GM23338 (cell line): Measurements from ENCODE around the gene GPHN.

Experiments used
- CREB1 ChIP-seq: fragments of 250-450 bp; sonication (Bioruptor Pico); IDR thresholded peaks from 2 replicates; pipeline ENCODE4 v1.5.0; 2020; ENCODE audit warnings: low read depth, mild to moderate bottlenecking, moderate library complexity
- EZH2 ChIP-seq: fragments of 200-600 bp; sonication (generic); IDR thresholded peaks from one replicate; pipeline ENCODE4 v1.8.0; 2017; ENCODE audit warnings: antibody characterized with exemption, mild to moderate bottlenecking, low read depth; ENCODE audit not compliant: unreplicated experiment
- EZH2phosphoT487 ChIP-seq: fragments of 200-600 bp; sonication (generic); IDR thresholded peaks from one replicate; pipeline ENCODE4 v1.8.1; 2018; ENCODE audit warnings: antibody characterized with exemption; ENCODE audit not compliant: unreplicated experiment
- JUNB ChIP-seq: IDR thresholded peaks from one replicate; pipeline ENCODE4 v1.6.1; 2016; ENCODE audit warnings: antibody characterized with exemption; ENCODE audit not compliant: unreplicated experiment
- POLR2AphosphoS5 ChIP-seq: IDR thresholded peaks from 2 replicates; pipeline ENCODE4 v1.6.1; 2016; ENCODE audit warnings: antibody characterized with exemption, low read depth
- REST ChIP-seq: IDR thresholded peaks from one replicate; pipeline ENCODE4 v1.6.1; 2018; ENCODE audit warnings: antibody characterized with exemption; ENCODE audit not compliant: unreplicated experiment
- STAT1 ChIP-seq: IDR thresholded peaks from one replicate; pipeline ENCODE4 v1.6.1; 2016; ENCODE audit warnings: antibody characterized with exemption; ENCODE audit not compliant: unreplicated experiment
- ZNF114 ChIP-seq: fragments of 250-450 bp; sonication (Bioruptor Pico); IDR thresholded peaks from 2 replicates; pipeline ENCODE4 v1.5.0; 2020; ENCODE audit warnings: mild to moderate bottlenecking, moderate library complexity
- ZNF331 ChIP-seq: fragments of 250-450 bp; sonication (Bioruptor Pico); IDR thresholded peaks from 2 replicates; pipeline ENCODE4 v1.5.0; 2020; ENCODE audit warnings: low read depth, mild to moderate bottlenecking, moderate library complexity
- TF ChIP-seq, protein P1 (sequence below), 2 experiments: fragments of 200-600 bp in 1 of 2; sonication (generic) in 1 of 2; conservative IDR thresholded peaks; 2 replicates each; pipeline versions ENCODE4 v1.5.1 to v1.6.1; 2016 to 2017; ENCODE audit warnings: antibody characterized with exemption in 2 of 2, low read depth in 2 of 2, mild to moderate bottlenecking in 2 of 2, moderate library complexity in 1 of 2
- TF ChIP-seq, protein P2 (sequence below): IDR thresholded peaks from 2 replicates; pipeline ENCODE4 v1.6.1; 2016; ENCODE audit warnings: antibody characterized with exemption
- TF ChIP-seq, protein P3 (sequence below): fragments of 250-450 bp; sonication (Bioruptor Pico); IDR thresholded peaks from 2 replicates; pipeline ENCODE4 v1.5.0; 2020; ENCODE audit warnings: mild to moderate bottlenecking, moderate library complexity

- TF ChIP-seq, protein P1, sequence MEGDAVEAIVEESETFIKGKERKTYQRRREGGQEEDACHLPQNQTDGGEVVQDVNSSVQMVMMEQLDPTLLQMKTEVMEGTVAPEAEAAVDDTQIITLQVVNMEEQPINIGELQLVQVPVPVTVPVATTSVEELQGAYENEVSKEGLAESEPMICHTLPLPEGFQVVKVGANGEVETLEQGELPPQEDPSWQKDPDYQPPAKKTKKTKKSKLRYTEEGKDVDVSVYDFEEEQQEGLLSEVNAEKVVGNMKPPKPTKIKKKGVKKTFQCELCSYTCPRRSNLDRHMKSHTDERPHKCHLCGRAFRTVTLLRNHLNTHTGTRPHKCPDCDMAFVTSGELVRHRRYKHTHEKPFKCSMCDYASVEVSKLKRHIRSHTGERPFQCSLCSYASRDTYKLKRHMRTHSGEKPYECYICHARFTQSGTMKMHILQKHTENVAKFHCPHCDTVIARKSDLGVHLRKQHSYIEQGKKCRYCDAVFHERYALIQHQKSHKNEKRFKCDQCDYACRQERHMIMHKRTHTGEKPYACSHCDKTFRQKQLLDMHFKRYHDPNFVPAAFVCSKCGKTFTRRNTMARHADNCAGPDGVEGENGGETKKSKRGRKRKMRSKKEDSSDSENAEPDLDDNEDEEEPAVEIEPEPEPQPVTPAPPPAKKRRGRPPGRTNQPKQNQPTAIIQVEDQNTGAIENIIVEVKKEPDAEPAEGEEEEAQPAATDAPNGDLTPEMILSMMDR (conservative IDR thresholded peaks at IDR 0.05; ENCODE audit: low read depth in 2 of 2), result no peak
- TF ChIP-seq EZH2, result no peak
- TF ChIP-seq POLR2AphosphoS5, result no peak
- no peak for TF ChIP-seq REST
- TF ChIP-seq ZNF114, result no peak
- no peak for TF ChIP-seq EZH2phosphoT487
- TF ChIP-seq, protein P2, sequence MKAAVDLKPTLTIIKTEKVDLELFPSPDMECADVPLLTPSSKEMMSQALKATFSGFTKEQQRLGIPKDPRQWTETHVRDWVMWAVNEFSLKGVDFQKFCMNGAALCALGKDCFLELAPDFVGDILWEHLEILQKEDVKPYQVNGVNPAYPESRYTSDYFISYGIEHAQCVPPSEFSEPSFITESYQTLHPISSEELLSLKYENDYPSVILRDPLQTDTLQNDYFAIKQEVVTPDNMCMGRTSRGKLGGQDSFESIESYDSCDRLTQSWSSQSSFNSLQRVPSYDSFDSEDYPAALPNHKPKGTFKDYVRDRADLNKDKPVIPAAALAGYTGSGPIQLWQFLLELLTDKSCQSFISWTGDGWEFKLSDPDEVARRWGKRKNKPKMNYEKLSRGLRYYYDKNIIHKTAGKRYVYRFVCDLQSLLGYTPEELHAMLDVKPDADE, result no peak
- no peak for TF ChIP-seq JUNB
- TF ChIP-seq CREB1, result no peak
- TF ChIP-seq, protein P3, sequence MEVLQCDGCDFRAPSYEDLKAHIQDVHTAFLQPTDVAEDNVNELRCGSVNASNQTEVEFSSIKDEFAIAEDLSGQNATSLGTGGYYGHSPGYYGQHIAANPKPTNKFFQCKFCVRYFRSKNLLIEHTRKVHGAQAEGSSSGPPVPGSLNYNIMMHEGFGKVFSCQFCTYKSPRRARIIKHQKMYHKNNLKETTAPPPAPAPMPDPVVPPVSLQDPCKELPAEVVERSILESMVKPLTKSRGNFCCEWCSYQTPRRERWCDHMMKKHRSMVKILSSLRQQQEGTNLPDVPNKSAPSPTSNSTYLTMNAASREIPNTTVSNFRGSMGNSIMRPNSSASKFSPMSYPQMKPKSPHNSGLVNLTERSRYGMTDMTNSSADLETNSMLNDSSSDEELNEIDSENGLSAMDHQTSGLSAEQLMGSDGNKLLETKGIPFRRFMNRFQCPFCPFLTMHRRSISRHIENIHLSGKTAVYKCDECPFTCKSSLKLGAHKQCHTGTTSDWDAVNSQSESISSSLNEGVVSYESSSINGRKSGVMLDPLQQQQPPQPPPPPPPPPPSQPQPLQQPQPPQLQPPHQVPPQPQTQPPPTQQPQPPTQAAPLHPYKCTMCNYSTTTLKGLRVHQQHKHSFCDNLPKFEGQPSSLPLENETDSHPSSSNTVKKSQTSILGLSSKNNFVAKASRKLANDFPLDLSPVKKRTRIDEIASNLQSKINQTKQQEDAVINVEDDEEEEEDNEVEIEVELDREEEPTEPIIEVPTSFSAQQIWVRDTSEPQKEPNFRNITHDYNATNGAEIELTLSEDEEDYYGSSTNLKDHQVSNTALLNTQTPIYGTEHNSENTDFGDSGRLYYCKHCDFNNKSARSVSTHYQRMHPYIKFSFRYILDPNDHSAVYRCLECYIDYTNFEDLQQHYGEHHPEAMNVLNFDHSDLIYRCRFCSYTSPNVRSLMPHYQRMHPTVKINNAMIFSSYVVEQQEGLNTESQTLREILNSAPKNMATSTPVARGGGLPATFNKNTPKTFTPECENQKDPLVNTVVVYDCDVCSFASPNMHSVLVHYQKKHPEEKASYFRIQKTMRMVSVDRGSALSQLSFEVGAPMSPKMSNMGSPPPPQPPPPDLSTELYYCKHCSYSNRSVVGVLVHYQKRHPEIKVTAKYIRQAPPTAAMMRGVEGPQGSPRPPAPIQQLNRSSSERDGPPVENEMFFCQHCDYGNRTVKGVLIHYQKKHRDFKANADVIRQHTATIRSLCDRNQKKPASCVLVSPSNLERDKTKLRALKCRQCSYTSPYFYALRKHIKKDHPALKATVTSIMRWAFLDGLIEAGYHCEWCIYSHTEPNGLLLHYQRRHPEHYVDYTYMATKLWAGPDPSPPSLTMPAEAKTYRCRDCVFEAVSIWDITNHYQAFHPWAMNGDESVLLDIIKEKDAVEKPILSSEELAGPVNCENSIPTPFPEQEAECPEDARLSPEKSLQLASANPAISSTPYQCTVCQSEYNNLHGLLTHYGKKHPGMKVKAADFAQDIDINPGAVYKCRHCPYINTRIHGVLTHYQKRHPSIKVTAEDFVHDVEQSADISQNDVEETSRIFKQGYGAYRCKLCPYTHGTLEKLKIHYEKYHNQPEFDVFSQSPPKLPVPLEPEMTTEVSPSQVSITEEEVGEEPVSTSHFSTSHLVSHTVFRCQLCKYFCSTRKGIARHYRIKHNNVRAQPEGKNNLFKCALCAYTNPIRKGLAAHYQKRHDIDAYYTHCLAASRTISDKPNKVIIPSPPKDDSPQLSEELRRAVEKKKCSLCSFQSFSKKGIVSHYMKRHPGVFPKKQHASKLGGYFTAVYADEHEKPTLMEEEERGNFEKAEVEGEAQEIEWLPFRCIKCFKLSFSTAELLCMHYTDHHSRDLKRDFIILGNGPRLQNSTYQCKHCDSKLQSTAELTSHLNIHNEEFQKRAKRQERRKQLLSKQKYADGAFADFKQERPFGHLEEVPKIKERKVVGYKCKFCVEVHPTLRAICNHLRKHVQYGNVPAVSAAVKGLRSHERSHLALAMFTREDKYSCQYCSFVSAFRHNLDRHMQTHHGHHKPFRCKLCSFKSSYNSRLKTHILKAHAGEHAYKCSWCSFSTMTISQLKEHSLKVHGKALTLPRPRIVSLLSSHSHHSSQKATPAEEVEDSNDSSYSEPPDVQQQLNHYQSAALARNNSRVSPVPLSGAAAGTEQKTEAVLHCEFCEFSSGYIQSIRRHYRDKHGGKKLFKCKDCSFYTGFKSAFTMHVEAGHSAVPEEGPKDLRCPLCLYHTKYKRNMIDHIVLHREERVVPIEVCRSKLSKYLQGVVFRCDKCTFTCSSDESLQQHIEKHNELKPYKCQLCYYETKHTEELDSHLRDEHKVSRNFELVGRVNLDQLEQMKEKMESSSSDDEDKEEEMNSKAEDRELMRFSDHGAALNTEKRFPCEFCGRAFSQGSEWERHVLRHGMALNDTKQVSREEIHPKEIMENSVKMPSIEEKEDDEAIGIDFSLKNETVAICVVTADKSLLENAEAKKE, result no peak
- no peak for TF ChIP-seq ZNF331 (CRISPR knock-in tag)
- TF ChIP-seq STAT1, result no peak
Measured at GRCh38 chr14:66859063-66859671, 351.2 kb downstream of the GPHN start.
